GM21576 (cell line): Measurements from ENCODE around the gene GAL3ST2.

Experiments
- ATAC-seq: cut with Tn5 transposase; IDR thresholded peaks from one replicate; pipeline ENCODE4 v1.9.1; 2021; ENCODE audit warnings: mild to moderate bottlenecking, moderate library complexity; ENCODE audit not compliant: unreplicated experiment

The GAL3ST2 gene

GRCh38 chr2:241842620-241843211, 66.1 kb downstream of the GAL3ST2 start:
- peak; percentile 43 for ATAC-seq

- ATAC-seq: peak; percentile 13
Observed at GRCh38 chr2:241843321-241844065, 66.9 kb downstream of the GAL3ST2 start.

GRCh38 chr2:241844066-241844728, 67.6 kb downstream of the GAL3ST2 start:
- ATAC-seq: peak; percentile 47

- no peak for ATAC-seq
Observed at GRCh38 chr2:241844831-241845578, 68.4 kb downstream of the GAL3ST2 start.

- no peak for ATAC-seq
Observed at GRCh38 chr2:241846406-241846805, 69.8 kb downstream of the GAL3ST2 start.

- no peak for ATAC-seq
Observed at GRCh38 chr2:241848761-241849615, 72.4 kb downstream of the GAL3ST2 start.

GRCh38 chr2:241849616-241850543, 73.3 kb downstream of the GAL3ST2 start:
- ATAC-seq: no peak

- ATAC-seq: no peak
Observed at GRCh38 chr2:241850544-241851324, 74.1 kb downstream of the GAL3ST2 start.

- ATAC-seq: no peak
Observed at GRCh38 chr2:241851325-241852115, 74.9 kb downstream of the GAL3ST2 start.

GRCh38 chr2:241852116-241852980, 75.7 kb downstream of the GAL3ST2 start:
- ATAC-seq: no peak

- ATAC-seq: no peak
Observed at GRCh38 chr2:241852981-241853631, 76.5 kb downstream of the GAL3ST2 start.
